GM12892 (cell line): ENCODE results near the gene KAZALD1.

ENCODE experiments used
- POLR2A ChIP-seq: IDR thresholded peaks from 2 replicates; pipeline ENCODE4 v1.6.1; 2011; ENCODE audit warnings: low read depth, low read length, control low read depth
- POLR2AphosphoS5 ChIP-seq: IDR thresholded peaks from 2 replicates; pipeline ENCODE4 v1.6.1; 2011; ENCODE audit warnings: low read depth, low read length, control low read depth

- TF ChIP-seq POLR2A (no peak), POLR2AphosphoS5 (no peak)
Measured at GRCh38 chr10:101063548-101064414, 2.0 kb downstream of the KAZALD1 start.
